Breast epithelium (tissue), 3 donors: Measurements from ENCODE around the gene PIGU.

Source experiments
- POLR2A ChIP-seq: fragments of 450-650 bp; IDR thresholded peaks from one replicate; pipeline ENCODE4 v1.6.1; 2016; ENCODE audit warnings: antibody characterized with exemption, mild to moderate bottlenecking, moderate library complexity
- TF ChIP-seq, protein P1 (sequence below), 3 donors: fragments of 450-650 bp; IDR thresholded peaks; one replicate each; pipeline ENCODE4 v1.5.1; 2016 to 2017; ENCODE audit warnings: antibody characterized with exemption in 3 of 3, mild to moderate bottlenecking in 3 of 3, moderate library complexity in 3 of 3

DNA sequence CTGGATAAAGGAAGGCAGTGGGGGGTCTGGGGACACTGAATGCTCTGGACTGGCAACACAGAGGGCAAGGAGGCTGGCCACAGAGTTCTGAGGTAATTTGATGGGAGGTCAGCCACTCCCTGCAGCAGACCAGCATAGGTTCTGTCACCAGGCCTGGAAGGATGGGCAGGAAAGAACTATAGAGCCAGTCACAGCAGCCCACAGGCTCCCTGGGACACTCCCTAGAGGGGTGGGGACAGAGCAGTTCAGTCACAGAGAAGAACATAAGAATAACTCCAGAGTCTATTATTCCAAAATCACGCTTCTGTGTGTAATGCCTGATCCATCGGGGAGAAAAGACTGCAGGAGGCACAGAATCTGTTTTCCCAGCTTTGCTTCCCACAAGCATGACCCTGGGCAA lies 141.0 kb downstream of the PIGU start:
- TF ChIP-seq, protein P1, sequence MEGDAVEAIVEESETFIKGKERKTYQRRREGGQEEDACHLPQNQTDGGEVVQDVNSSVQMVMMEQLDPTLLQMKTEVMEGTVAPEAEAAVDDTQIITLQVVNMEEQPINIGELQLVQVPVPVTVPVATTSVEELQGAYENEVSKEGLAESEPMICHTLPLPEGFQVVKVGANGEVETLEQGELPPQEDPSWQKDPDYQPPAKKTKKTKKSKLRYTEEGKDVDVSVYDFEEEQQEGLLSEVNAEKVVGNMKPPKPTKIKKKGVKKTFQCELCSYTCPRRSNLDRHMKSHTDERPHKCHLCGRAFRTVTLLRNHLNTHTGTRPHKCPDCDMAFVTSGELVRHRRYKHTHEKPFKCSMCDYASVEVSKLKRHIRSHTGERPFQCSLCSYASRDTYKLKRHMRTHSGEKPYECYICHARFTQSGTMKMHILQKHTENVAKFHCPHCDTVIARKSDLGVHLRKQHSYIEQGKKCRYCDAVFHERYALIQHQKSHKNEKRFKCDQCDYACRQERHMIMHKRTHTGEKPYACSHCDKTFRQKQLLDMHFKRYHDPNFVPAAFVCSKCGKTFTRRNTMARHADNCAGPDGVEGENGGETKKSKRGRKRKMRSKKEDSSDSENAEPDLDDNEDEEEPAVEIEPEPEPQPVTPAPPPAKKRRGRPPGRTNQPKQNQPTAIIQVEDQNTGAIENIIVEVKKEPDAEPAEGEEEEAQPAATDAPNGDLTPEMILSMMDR (IDR thresholded peaks at IDR 0.05) = no peak
- no peak for TF ChIP-seq POLR2A
